ENCODE results near the gene DIABLO. TPM values are rescaled to one million over a fixed set of nuclear protein-coding genes. Genes with fewer than 3 reads are reported as not detected.
"Not testable (repeated sequence)": the region's sequence is repeated elsewhere in the genome, so short reads cannot be mapped to it uniquely, and the experiment has no call there.

The DIABLO gene
- polyA plus RNA-seq (ENCODE audit: insufficient read length in 12 of 12) = 10 to 100 TPM in 11 of 12 donors, not detected in 1; 28.3 to 44.7 (median 42.3) TPM
- long read RNA-seq, donor 1, transcript DIABLO-207 (6 exons, 1,471 nt) = major isoform, 27 of 29 reads
- long read RNA-seq, donor 1, partial matches to known transcripts = 0 of 29 reads
- long read RNA-seq, donor 1, other reads (novel, unspliced or antisense) = 0 of 29 reads
- long read RNA-seq, donor 2, transcript DIABLO-207 (6 exons, 1,471 nt) = major isoform, 37 of 39 reads
- long read RNA-seq, donor 2, partial matches to known transcripts = 0 of 39 reads
- long read RNA-seq, donor 2, other reads (novel, unspliced or antisense) = 0 of 39 reads
- long read RNA-seq, donor 3, transcript DIABLO-207 (6 exons, 1,471 nt) = major isoform, 12 of 14 reads
- long read RNA-seq, donor 3, partial matches to known transcripts = 0 of 14 reads
- long read RNA-seq, donor 3, other reads (novel, unspliced or antisense) = 0 of 14 reads
- long read RNA-seq, donor 4, transcript DIABLO-207 (6 exons, 1,471 nt) = major isoform, 9 of 11 reads
- long read RNA-seq, donor 4, partial matches to known transcripts = 0 of 11 reads
- long read RNA-seq, donor 4, other reads (novel, unspliced or antisense) = 0 of 11 reads
- long read RNA-seq, donor 5, transcript DIABLO-207 (6 exons, 1,471 nt) = major isoform, 24 of 35 reads
- long read RNA-seq, donor 5, partial matches to known transcripts = 0 of 35 reads
- long read RNA-seq, donor 5, other reads (novel, unspliced or antisense) = 0 of 35 reads
- long read RNA-seq, donor 6, transcript DIABLO-207 (6 exons, 1,471 nt) = major isoform, 10 of 11 reads
- long read RNA-seq, donor 6, partial matches to known transcripts = 0 of 11 reads
- long read RNA-seq, donor 6, other reads (novel, unspliced or antisense) = 0 of 11 reads
- long read RNA-seq, donor 7, transcript DIABLO-207 (6 exons, 1,471 nt) = major isoform, 8 of 10 reads
- long read RNA-seq, donor 7, partial matches to known transcripts = 0 of 10 reads
- long read RNA-seq, donor 7, other reads (novel, unspliced or antisense) = 0 of 10 reads
- long read RNA-seq, donor 8, transcript DIABLO-207 (6 exons, 1,471 nt) = major isoform, 17 of 22 reads
- long read RNA-seq, donor 8, partial matches to known transcripts = 0 of 22 reads
- long read RNA-seq, donor 8, other reads (novel, unspliced or antisense) = 0 of 22 reads
- long read RNA-seq, donor 9, transcript DIABLO-207 (6 exons, 1,471 nt) = major isoform, 5 of 6 reads
- long read RNA-seq, donor 9, partial matches to known transcripts = 0 of 6 reads
- long read RNA-seq, donor 9, other reads (novel, unspliced or antisense) = 0 of 6 reads
- long read RNA-seq, donor 10, transcript DIABLO-207 (6 exons, 1,471 nt) = major isoform, 18 of 23 reads
- long read RNA-seq, donor 10, partial matches to known transcripts = 0 of 23 reads
- long read RNA-seq, donor 10, other reads (novel, unspliced or antisense) = 0 of 23 reads
- long read RNA-seq, donor 11, transcript DIABLO-207 (6 exons, 1,471 nt) = major isoform, 18 of 23 reads
- long read RNA-seq, donor 11, partial matches to known transcripts = 0 of 23 reads
- long read RNA-seq, donor 11, other reads (novel, unspliced or antisense) = 0 of 23 reads

GRCh38 chr12:122225683-122226365 is at the start of gene DIABLO:
DIABLO (minus strand) TSS chr12:122226052; CDS start chr12:122226014, 38 bp downstream.
- DNase-seq = peak; percentile 99

GRCh38 chr12:122275459-122275858 is 49.6 kb upstream of the DIABLO start:
- DNase-seq = no peak

GRCh38 chr12:122266230-122266901 is 40.5 kb upstream of the DIABLO start, which contains the start of gene VPS33A:
VPS33A (minus strand) TSS chr12:122266494; CDS start chr12:122266408, 86 bp downstream.
- peak; percentile 99 for DNase-seq

GRCh38 chr12:122265886-122266229 is 40.0 kb upstream of the DIABLO start:
- no peak for DNase-seq

GRCh38 chr12:122265476-122265875 is 39.6 kb upstream of the DIABLO start:
- DNase-seq = no peak

GRCh38 chr12:122260735-122261134 is 34.9 kb upstream of the DIABLO start:
- not testable (repeated sequence) for DNase-seq

GRCh38 chr12:122258939-122259338 is 33.1 kb upstream of the DIABLO start:
- DNase-seq = not testable (repeated sequence)

GRCh38 chr12:122258462-122258861 is 32.6 kb upstream of the DIABLO start:
- not testable (repeated sequence) for DNase-seq

- DNase-seq = no peak
Measured at GRCh38 chr12:122250536-122250935, 24.7 kb upstream of the DIABLO start.

GRCh38 chr12:122250047-122250446 is 24.2 kb upstream of the DIABLO start:
- no peak for DNase-seq

GRCh38 chr12:122245553-122245952 is 19.7 kb upstream of the DIABLO start:
- no peak for DNase-seq

GRCh38 chr12:122244565-122245371 is 18.9 kb upstream of the DIABLO start:
- no peak for DNase-seq

- no peak for DNase-seq
Measured at GRCh38 chr12:122243965-122244364, 18.1 kb upstream of the DIABLO start.

GRCh38 chr12:122238861-122239260 is 13.0 kb upstream of the DIABLO start:
- no peak for DNase-seq

GRCh38 chr12:122235741-122236140 is 9.9 kb upstream of the DIABLO start:
- no peak for DNase-seq

- DNase-seq = no peak
Measured at GRCh38 chr12:122232691-122233090, 6.8 kb upstream of the DIABLO start.

GRCh38 chr12:122230798-122231197 is 4.9 kb upstream of the DIABLO start:
- no peak for DNase-seq

GRCh38 chr12:122228092-122228491 is 2.2 kb upstream of the DIABLO start:
- DNase-seq = no peak

GRCh38 chr12:122227341-122227740 is 1.5 kb upstream of the DIABLO start:
- no peak for DNase-seq

Data from muscle of arm (tissue), 14 donors.